A549 (cell line): ENCODE measurements around the gene SYP. TPM values are rescaled to one million over a fixed set of nuclear protein-coding genes. Genes with fewer than 3 reads are reported as not detected.

Experiments used
- ATAC-seq, 2 experiments: fragments of 200-7000 bp in 1 of 2; fragments of >200 bp in 1 of 2; cut with Nextera tagmentation in 1 of 2; cut with Tn5 transposase in 1 of 2; 3 replicates each; pipeline versions ENCODE4 v1.8.0 to v1.9.1; 2018 to 2020; ENCODE audit warnings: mild to moderate bottlenecking in 1 of 2, moderate library complexity in 1 of 2
- CTCF ChIA-PET: fragments of 300-600 bp; sonication (Branson Sonifier 250); formaldehyde crosslinking; extraction: SDS; loops from one replicate; lab custom pipeline; 2021; ENCODE audit warnings: antibody characterized with exemption, inconsistent platforms; lab: Yijun Ruan, JAX
- POLR2A ChIA-PET: fragments of 350-600 bp; formaldehyde crosslinking; extraction: SDS; loops from one replicate; lab custom pipeline; 2021; ENCODE audit warnings: antibody characterized with exemption, inconsistent platforms; lab: Yijun Ruan, JAX
- DNase-seq, 2 experiments: peaks; one replicate each; pipeline versions ENCODE4 v3.0.0 to v3.0.0-alpha.2; 2011 to 2016; ENCODE audit warnings: low read depth in 1 of 2, low spot score in 1 of 2
- FAIRE-seq: peaks from 2 replicates; lab custom pipeline; 2011; peaks lifted over from hg19 to GRCh38; lab: Jason Lieb, UNC
- H3K27ac ChIP-seq, 2 experiments: fragments of >200 bp; sonication (Bioruptor Twin); formaldehyde crosslinking; 3 replicates each; pipeline ENCODE4 v1.5.1; 2016 to 2017
- H3K4me1 ChIP-seq: fragments of >200 bp; sonication (Bioruptor Twin); formaldehyde crosslinking; 3 replicates; pipeline ENCODE4 v1.6.1; 2016
- H3K4me2 ChIP-seq: fragments of >200 bp; sonication (Bioruptor Twin); formaldehyde crosslinking; 3 replicates; pipeline ENCODE4 v1.6.1; 2016
- H3K4me3 ChIP-seq: fragments of >200 bp; sonication (Bioruptor Twin); formaldehyde crosslinking; 3 replicates; pipeline ENCODE4 v1.5.1; 2016
- H3K9me3 ChIP-seq: fragments of >200 bp; sonication (Bioruptor Twin); formaldehyde crosslinking; 3 replicates; pipeline ENCODE4 v1.6.1; 2016
- CBX2 ChIP-seq: fragments of 200-600 bp; sonication (generic); IDR thresholded peaks from 2 replicates; pipeline ENCODE4 v1.6.1; 2016; ENCODE audit warnings: low read depth, mild to moderate bottlenecking, borderline replicate concordance
- CEBPB ChIP-seq, 2 experiments: fragments of >200 bp in 1 of 2; sonication (Bioruptor Twin) in 1 of 2; formaldehyde crosslinking in 1 of 2; IDR thresholded peaks; 2 replicates each; pipeline ENCODE4 v1.6.1; 2012 to 2016
- CTCF ChIP-seq: fragments of >200 bp; sonication (Bioruptor Twin); formaldehyde crosslinking; IDR thresholded peaks from 3 replicates; pipeline ENCODE4 v1.5.1; 2016
- EP300 ChIP-seq, 2 experiments: fragments of >200 bp; sonication (Bioruptor Twin); formaldehyde crosslinking; IDR thresholded peaks; 2 replicates in 1 of 2; 3 replicates in 1 of 2; pipeline ENCODE4 v1.6.1; 2016 to 2017
- FOSB ChIP-seq: fragments of 250-450 bp; sonication (Bioruptor Pico); IDR thresholded peaks from 2 replicates; pipeline ENCODE4 v1.5.0; 2020; ENCODE audit warnings: mild to moderate bottlenecking, moderate library complexity
- FOSL2 ChIP-seq, 2 experiments: fragments of 450-650 bp in 1 of 2; fragments of >200 bp in 1 of 2; sonication (Bioruptor Twin) in 1 of 2; formaldehyde crosslinking; IDR thresholded peaks; 2 replicates each; pipeline versions ENCODE4 v1.5.0 to v1.6.1; 2016 to 2020; ENCODE audit warnings: mild to moderate bottlenecking in 1 of 2, moderate library complexity in 1 of 2
- GATA3 ChIP-seq: IDR thresholded peaks from 2 replicates; pipeline ENCODE4 v1.6.1; 2012; ENCODE audit warnings: borderline replicate concordance
- HOXA7 ChIP-seq: fragments of 250-450 bp; sonication (Bioruptor Pico); IDR thresholded peaks from 2 replicates; pipeline ENCODE4 v1.5.0; 2020; ENCODE audit warnings: mild to moderate bottlenecking, moderate library complexity
- MAFK ChIP-seq: fragments of 450-650 bp; IDR thresholded peaks from 2 replicates; pipeline ENCODE4 v1.6.1; 2014; ENCODE audit not compliant: partially characterized antibody
- MYC ChIP-seq: IDR thresholded peaks from 2 replicates; pipeline ENCODE4 v1.6.1; 2012; ENCODE audit warnings: mild to moderate bottlenecking, inconsistent platforms, low read length, improper control_type of control experiment, borderline replicate concordance
- NPAS2 ChIP-seq: fragments of 250-450 bp; sonication (Bioruptor Pico); IDR thresholded peaks from 2 replicates; pipeline ENCODE4 v1.8.0; 2022; ENCODE audit warnings: mild to moderate bottlenecking, moderate library complexity, borderline replicate concordance
- NR3C1 ChIP-seq: fragments of >200 bp; sonication (Bioruptor Twin); formaldehyde crosslinking; IDR thresholded peaks from 3 replicates; pipeline ENCODE4 v1.6.1; 2017
- PHF8 ChIP-seq: fragments of 200-600 bp; sonication (generic); IDR thresholded peaks from 2 replicates; pipeline ENCODE4 v1.6.1; 2016; ENCODE audit warnings: low read depth, mild to moderate bottlenecking, antibody characterized with exemption, moderate library complexity, borderline replicate concordance
- RAD21 ChIP-seq, 2 experiments: fragments of >200 bp in 1 of 2; sonication (Bioruptor Twin) in 1 of 2; formaldehyde crosslinking in 1 of 2; IDR thresholded peaks in 1 of 2; conservative IDR thresholded peaks in 1 of 2; 2 replicates in 1 of 2; 3 replicates in 1 of 2; pipeline ENCODE4 v1.6.1; 2012 to 2018; ENCODE audit warnings: inconsistent platforms in 1 of 2
- RARB ChIP-seq: fragments of 250-450 bp; sonication (Bioruptor Pico); IDR thresholded peaks from 2 replicates; pipeline ENCODE4 v1.8.0; 2021; ENCODE audit warnings: mild to moderate bottlenecking, moderate library complexity
- RCOR1 ChIP-seq: fragments of 150-350 bp; IDR thresholded peaks from 2 replicates; pipeline ENCODE4 v1.6.1; 2014; ENCODE audit warnings: antibody characterized with exemption, low read length, low read depth
- REST ChIP-seq: fragments of 200-600 bp; sonication (generic); IDR thresholded peaks from 2 replicates; pipeline ENCODE4 v1.6.1; 2016; ENCODE audit warnings: antibody characterized with exemption, mild to moderate bottlenecking, moderate library complexity
- TFCP2L1 ChIP-seq: fragments of 250-450 bp; sonication (Bioruptor Pico); IDR thresholded peaks from 2 replicates; pipeline ENCODE4 v1.5.0; 2021; ENCODE audit warnings: mild to moderate bottlenecking
- USF2 ChIP-seq: fragments of 450-650 bp; IDR thresholded peaks from 2 replicates; pipeline ENCODE4 v1.6.1; 2014; ENCODE audit warnings: antibody characterized with exemption
- ZC3H11A ChIP-seq: fragments of 450-650 bp; IDR thresholded peaks from 2 replicates; pipeline ENCODE4 v1.6.1; 2014; ENCODE audit warnings: antibody characterized with exemption, mild to moderate bottlenecking
- WGBS: methylation state at CpG from one replicate; pipeline ENCODE4 v1.1.6; 2017; ENCODE audit errors: missing lambda C conversion rate; 5-methylcytosine and 5-hydroxymethylcytosine counted together
- polyA plus RNA-seq, 4 experiments: library from polyadenylated mRNA; depleted of rRNA in 3 of 4; stranded (reverse); fragments of >200 nt; fragmentation: RNase III in 1 of 4; extraction: RNeasy Plus Mini Kit Qiagen cat#74134 plus additional on column Dnase treatment in 1 of 4; gene quantifications; 2 replicates in 3 of 4; 3 replicates in 1 of 4; pipeline ENCODE4 v1.2.3, GENCODE V29; 2011 to 2017

SYP gene
- polyA plus RNA-seq, 2 of the 4 experiments (the other 2 are of a cell fraction): 1.3 to 3.8 TPM

- DNase-seq: no peak
- FAIRE-seq: no peak
- peaks cover 23% of the 10 kb centered on the region for H3K4me1 ChIP-seq
- TF ChIP-seq MAFK: no peak
- no peak for TF ChIP-seq TFCP2L1 (CRISPR knock-in tag)
- TF ChIP-seq MYC: no peak
- no peak for TF ChIP-seq GATA3
- TF ChIP-seq NR3C1: no peak
- no peak for TF ChIP-seq RARB
- WGBS: 93% methylated on average over 2 of the region's 2 CpGs
- POLR2A ChIA-PET: interaction anchor here (1.2 kb wide), 1 partner anchor 12 kb away, joined by 4 read pairs; no protein-coding TSS in a partner anchor
- H3K9me3 ChIP-seq: no peaks in the 10 kb centered on the region
- H3K27ac ChIP-seq: no peak overlapping the region
- H3K4me3 ChIP-seq: no peak overlapping the region
- CTCF ChIA-PET: interaction anchor here (1.2 to 1.7 kb wide), 3 partner anchors 10 to 23 kb away, joined by 3 to 6 read pairs (median 5); no protein-coding TSS in a partner anchor
- ATAC-seq: no peak
- no peak overlapping the region for H3K4me2 ChIP-seq
Observed at GRCh38 chrX:49179358-49179757, 20.6 kb downstream of the SYP start.

GRCh38 chrX:49178537-49178936 lies 21.5 kb downstream of the SYP start:
- no peak for FAIRE-seq
- Histone ChIP-seq H3K4me1 (peaks cover 25% of the 10 kb centered on the region), H3K9me3 (no peaks in the 10 kb centered on the region), H3K27ac (no peak overlapping the region), H3K4me2 (no peak overlapping the region), H3K4me3 (no peak overlapping the region)
- ChIA-PET POLR2A (interaction anchor here (1.2 kb wide), 1 partner anchor 12 kb away, joined by 4 read pairs; no protein-coding TSS in a partner anchor), CTCF (interaction anchor here (1.2 to 1.7 kb wide), 2 partner anchors 11 to 14 kb away, joined by 3 to 6 read pairs; no protein-coding TSS in a partner anchor)
- ATAC-seq: no peak; a peak in 1 of 6 replicates
- no peak for DNase-seq
- 88% methylated on average over 1 of the region's 3 CpGs for WGBS
- TF ChIP-seq CTCF (no peak), EP300 (IDR thresholded peaks at IDR 0.05) (no peak), CBX2 (no peak), FOSB (CRISPR knock-in tag) (no peak), NR3C1 (no peak), RAD21 (conservative IDR thresholded peaks at IDR 0.05 in 1 of 2, IDR thresholded peaks at IDR 0.05 in 1 of 2) (no peak), NPAS2 (CRISPR knock-in tag) (no peak), HOXA7 (CRISPR knock-in tag) (no peak), RARB (no peak), FOSL2 (IDR thresholded peaks at IDR 0.05) (no peak), FOSL2 (CRISPR knock-in tag; IDR thresholded peaks at IDR 0.05) (no peak), PHF8 (no peak), REST (no peak), USF2 (no peak), CEBPB (IDR thresholded peaks at IDR 0.05) (no peak), ZC3H11A (no peak), RCOR1 (no peak)
